Ramos (cell line): ENCODE results near the gene TUT4.

Experiments used
- in situ Hi-C: fragments of 300-500 bp; cut with MboI; formaldehyde crosslinking; loops from one replicate; pipeline ENCODE4 v1.14.3; 2022; ENCODE audit warnings: low sequenced_read_pairs; ENCODE audit not compliant: unreplicated experiment

The TUT4 gene, protein sequence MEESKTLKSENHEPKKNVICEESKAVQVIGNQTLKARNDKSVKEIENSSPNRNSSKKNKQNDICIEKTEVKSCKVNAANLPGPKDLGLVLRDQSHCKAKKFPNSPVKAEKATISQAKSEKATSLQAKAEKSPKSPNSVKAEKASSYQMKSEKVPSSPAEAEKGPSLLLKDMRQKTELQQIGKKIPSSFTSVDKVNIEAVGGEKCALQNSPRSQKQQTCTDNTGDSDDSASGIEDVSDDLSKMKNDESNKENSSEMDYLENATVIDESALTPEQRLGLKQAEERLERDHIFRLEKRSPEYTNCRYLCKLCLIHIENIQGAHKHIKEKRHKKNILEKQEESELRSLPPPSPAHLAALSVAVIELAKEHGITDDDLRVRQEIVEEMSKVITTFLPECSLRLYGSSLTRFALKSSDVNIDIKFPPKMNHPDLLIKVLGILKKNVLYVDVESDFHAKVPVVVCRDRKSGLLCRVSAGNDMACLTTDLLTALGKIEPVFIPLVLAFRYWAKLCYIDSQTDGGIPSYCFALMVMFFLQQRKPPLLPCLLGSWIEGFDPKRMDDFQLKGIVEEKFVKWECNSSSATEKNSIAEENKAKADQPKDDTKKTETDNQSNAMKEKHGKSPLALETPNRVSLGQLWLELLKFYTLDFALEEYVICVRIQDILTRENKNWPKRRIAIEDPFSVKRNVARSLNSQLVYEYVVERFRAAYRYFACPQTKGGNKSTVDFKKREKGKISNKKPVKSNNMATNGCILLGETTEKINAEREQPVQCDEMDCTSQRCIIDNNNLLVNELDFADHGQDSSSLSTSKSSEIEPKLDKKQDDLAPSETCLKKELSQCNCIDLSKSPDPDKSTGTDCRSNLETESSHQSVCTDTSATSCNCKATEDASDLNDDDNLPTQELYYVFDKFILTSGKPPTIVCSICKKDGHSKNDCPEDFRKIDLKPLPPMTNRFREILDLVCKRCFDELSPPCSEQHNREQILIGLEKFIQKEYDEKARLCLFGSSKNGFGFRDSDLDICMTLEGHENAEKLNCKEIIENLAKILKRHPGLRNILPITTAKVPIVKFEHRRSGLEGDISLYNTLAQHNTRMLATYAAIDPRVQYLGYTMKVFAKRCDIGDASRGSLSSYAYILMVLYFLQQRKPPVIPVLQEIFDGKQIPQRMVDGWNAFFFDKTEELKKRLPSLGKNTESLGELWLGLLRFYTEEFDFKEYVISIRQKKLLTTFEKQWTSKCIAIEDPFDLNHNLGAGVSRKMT (N-terminal part only)

GRCh38 chr1:52552505-52553361 is at the start of gene TUT4:
TSS of gene TUT4 (minus strand) at chr1:52553092. CDS start at chr1:52526280, 26,812 bp downstream.
- in situ Hi-C loops = no loop called here

DNA sequence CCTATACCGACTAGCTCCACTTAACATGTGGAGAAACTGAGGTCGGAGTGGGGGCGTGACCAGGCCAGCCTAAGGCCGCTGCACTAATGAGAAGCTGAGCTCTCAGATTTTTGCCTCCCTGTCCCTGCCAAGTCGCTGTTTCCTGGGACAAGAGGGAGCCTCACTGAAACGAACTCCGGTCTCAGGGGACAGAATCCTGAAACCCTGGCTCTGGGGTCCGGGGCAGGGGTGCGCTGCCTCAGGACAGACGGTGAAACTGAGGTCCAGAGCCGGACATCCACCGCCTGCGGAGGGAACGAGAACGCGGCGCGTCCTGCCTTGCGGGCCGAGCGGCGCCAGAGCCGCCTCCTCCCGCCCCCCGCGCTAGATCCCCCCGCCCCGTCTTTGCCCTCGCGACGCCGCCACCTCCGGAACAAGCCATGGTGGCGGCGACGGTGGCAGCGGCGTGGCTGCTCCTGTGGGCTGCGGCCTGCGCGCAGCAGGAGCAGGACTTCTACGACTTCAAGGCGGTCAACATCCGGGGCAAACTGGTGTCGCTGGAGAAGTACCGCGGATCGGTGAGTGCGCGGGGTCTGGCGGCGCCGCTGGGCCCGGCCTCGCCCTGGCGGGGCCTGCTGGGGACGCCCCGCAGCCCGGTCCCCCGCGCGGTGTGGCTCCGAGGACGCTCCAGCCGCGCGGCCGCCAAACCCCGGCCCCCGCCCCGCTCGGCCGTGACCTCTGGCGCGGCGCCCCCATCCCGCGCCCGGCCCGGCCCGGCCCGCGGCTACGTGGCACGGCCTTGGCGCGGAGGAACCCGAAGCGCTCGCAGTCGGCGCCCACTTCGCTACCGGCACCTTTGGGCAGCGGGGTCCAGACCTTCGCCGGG is 49.3 kb upstream of the TUT4 start, which contains the start of gene GPX7:
GPX7 (plus strand) TSS at position 381 of the 865 bp plus-strand sequence; CDS start at position 420, 39 bp downstream.
- in situ Hi-C loops = no loop called here

DNA sequence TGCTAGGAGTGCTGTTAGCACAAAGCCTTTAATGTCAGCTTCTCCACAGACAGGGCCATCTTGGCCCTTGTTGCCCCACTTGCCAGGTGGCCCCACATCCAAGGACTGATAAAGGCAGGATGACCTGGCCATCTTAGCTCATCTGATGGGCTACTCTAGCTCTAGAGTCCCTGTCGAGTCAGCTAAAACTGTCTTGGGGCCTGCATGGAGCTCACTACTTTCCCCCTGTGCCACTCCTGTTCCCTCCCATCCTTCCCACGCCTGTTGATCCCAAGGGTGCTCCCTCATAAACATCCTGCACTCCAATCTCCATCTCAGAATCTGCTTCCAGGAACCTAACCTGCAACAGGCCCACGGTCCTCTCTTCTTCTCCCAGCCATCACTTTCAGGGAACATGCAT is 48.6 kb upstream of the TUT4 start:
- in situ Hi-C loops = no loop called here

GRCh38 chr1:52600533-52601179 is 47.8 kb upstream of the TUT4 start:
- in situ Hi-C loops = no loop called here

DNA sequence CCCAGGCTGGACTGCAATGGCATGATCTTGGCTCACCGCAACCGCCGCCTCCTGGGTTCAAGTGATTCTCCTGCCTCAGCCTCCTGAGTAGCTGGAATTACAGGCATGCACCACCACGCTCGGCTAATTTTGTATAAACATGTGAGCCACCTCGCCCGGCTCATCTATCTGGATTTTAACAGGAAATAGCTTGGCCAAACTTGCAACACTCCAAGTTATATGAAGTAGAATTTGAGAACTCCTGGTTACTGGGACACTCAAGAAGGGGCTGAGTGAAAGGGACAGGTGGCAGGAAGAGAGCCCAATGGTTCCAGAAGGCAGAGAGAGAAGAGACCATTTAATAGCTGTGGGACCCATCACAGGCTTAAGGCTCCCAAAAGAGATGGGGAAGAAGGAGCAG is 46.3 kb upstream of the TUT4 start:
- in situ Hi-C loops = no loop called here

GRCh38 chr1:52598729-52599128 is 45.8 kb upstream of the TUT4 start:
- in situ Hi-C loops = no loop called here

- in situ Hi-C loops = no loop called here
Measured at GRCh38 chr1:52597912-52598311, 45.0 kb upstream of the TUT4 start.

- in situ Hi-C loops = no loop called here
Measured at GRCh38 chr1:52595061-52595460, 42.2 kb upstream of the TUT4 start.

DNA sequence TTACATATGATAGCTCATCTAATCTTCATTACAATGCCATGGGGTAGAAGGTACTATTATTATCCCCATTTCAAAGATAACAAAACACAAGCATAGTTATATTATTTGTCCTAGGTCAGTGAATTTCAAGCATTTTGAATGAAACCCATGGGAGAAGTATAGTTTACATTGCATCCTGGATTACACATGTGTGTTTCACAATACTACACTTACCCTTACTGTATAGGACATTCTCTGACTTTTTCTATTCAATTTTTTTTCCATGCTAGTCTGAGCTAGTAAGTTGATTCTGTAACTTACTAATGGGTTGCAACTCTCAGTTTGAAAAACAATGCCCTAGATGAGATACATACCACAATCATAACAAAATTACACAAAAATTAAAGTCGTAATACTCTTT is 40.6 kb upstream of the TUT4 start:
- in situ Hi-C loops = no loop called here

DNA sequence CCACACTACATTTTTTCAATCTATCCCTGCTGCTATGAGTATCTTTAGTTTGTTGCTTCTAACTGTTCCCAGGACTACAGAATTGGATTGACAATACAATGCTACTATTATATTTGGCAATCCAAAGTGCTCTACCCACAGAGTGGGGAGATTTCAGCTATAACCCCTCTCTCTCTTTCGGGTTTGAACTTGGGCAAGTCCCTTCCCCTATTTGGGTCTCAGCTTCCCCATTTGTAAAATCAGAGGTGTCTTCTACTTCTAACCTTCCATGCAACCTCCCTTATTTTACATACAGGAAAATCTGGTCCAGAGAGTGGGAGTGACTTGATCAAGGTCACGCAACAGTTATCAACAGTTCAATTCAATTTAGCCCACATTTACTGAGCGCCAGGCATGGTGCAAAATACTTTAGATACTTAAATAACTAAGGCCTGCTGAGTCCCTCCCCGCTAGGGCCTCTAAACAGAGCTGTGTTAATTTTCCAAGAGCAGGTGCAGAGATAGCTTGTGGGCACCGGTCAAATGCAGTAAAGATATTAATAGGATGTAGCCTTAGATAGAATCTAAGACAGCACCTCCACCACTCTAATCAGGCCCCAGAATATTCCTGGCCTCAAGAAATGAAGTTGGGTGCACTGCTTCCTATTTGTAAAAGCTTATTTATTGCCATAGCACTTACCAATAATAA is 39.9 kb upstream of the TUT4 start:
- in situ Hi-C loops = no loop called here

DNA sequence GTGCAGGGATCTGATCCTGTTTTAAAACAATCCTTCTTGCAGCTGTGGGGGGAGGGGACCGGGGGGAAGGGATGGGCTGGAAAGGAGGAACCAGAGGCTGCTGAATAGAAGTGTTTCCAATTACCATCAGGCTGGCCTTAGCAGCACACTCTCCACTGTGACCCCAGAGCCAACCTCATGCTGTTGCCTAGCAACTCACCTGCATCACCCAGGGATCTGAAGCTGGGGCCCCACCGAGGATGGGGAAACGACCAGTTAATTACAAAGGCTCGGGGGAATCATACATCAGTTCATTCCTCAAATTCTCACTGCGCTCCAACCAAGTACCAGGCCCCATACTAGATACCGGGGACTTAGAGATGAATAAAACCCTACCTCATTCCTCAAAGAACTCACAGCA is 37.4 kb upstream of the TUT4 start:
- in situ Hi-C loops = no loop called here

GRCh38 chr1:52588535-52588934 is 35.6 kb upstream of the TUT4 start:
- in situ Hi-C loops = no loop called here

GRCh38 chr1:52588027-52588426 is 35.1 kb upstream of the TUT4 start:
- in situ Hi-C loops = no loop called here

GRCh38 chr1:52585474-52585873 is 32.6 kb upstream of the TUT4 start:
- in situ Hi-C loops = no loop called here

DNA sequence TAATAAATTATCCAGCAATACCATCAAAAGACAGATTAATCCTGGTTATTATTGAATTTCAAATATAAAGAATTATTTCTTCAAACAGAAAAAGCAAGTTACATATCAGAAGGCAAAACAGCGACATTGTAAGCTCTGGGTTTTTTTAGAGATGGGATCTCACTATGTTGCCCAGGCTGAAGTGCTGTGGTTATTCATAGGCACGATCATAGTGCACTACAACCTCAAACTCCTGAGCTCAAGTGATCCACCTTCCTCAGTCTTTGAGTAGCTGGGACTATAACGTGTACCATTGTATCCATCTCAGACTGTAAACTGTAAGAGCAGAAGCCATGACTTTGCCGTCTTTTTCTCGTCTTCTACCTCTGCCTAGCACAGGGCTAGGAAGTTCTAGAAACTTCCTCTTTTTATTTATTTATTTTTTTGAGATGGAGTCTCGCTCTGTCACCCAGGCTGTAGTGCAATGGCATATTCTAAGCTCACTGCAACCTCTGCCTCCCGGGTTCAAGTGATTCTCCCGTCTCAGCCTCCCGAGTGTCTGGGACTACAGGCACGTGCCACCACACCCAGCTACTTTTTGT is 29.3 kb upstream of the TUT4 start:
- in situ Hi-C loops = no loop called here

DNA sequence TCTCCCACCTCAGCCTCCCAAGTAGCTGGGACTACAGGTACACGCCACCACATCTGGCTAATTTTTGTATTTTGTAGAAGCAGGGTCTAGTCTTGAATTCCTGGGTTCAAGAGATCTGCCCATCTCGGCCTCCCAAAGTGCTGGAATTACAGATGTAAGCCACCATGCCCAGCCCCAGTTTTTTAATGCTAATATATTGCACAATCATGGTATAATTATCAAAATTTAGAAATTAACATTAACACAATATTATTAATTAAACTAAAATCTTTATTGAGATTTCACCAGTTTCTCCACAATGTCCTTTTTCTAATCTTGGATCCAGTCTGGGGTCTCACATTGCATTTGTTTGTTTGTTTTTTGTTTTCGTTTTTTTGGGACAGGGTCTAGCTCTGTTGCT is 27.4 kb upstream of the TUT4 start:
- in situ Hi-C loops = no loop called here

- in situ Hi-C loops = no loop called here
Measured at GRCh38 chr1:52579415-52579814, 26.5 kb upstream of the TUT4 start.
